H1 (cell line): ENCODE results near the gene KLK8. TPM values are rescaled to one million over a fixed set of nuclear protein-coding genes. Genes with fewer than 3 reads are reported as not detected.
A peak's percentile ranks its signal among the peaks of the same experiment; 100 is the strongest.

Experiments used
- CTCF ChIA-PET: fragments of 300-600 bp; sonication (Branson Sonifier 250); formaldehyde crosslinking; loops from one replicate; lab custom pipeline; 2021; ENCODE audit not compliant: partially characterized antibody; lab: Charles Lee
- POLR2A ChIA-PET: fragments of 300-600 bp; sonication (Branson Sonifier 250); formaldehyde crosslinking; loops from one replicate; lab custom pipeline; 2021; ENCODE audit warnings: inconsistent platforms; ENCODE audit not compliant: partially characterized antibody; lab: Charles Lee
- DNase-seq, 2 experiments: peaks; one replicate each; pipeline versions ENCODE4 v3.0.0 to v3.0.0-alpha.2; 2010 to 2022; ENCODE audit warnings: low spot score in 2 of 2, low read depth in 1 of 2, mixed read lengths in 1 of 2
- FAIRE-seq: peaks from 2 replicates; lab custom pipeline; 2011; peaks lifted over from hg19 to GRCh38; lab: Jason Lieb, UNC
- H2AFZ ChIP-seq: 2 replicates; pipeline ENCODE4 v1.8.1; 2012; ENCODE audit warnings: low read length, inconsistent platforms
- H2AK5ac ChIP-seq: 2 replicates; pipeline ENCODE4 v1.6.1; 2013; ENCODE audit warnings: low read depth, low read length
- H2BK120ac ChIP-seq: replicated peaks from 2 replicates; pipeline ENCODE3; 2013; ENCODE audit warnings: low read depth, low read length, inconsistent platforms
- H2BK12ac ChIP-seq: 2 replicates; pipeline ENCODE4 v1.6.1; 2013; ENCODE audit warnings: low read depth, low read length
- H2BK15ac ChIP-seq: 2 replicates; pipeline ENCODE4 v1.6.1; 2013; ENCODE audit warnings: low read length
- H2BK20ac ChIP-seq: 2 replicates; pipeline ENCODE4 v1.6.1; 2013; ENCODE audit warnings: low read length
- H2BK5ac ChIP-seq: 2 replicates; pipeline ENCODE4 v1.6.1; 2013; ENCODE audit warnings: low read depth, low read length
- H3K14ac ChIP-seq: 2 replicates; pipeline ENCODE4 v1.6.1; 2013; ENCODE audit warnings: inconsistent platforms; ENCODE audit not compliant: insufficient read length
- H3K18ac ChIP-seq: 2 replicates; pipeline ENCODE4 v1.6.1; 2013; ENCODE audit warnings: low read length; ENCODE audit errors: extremely low read depth
- H3K23ac ChIP-seq: 2 replicates; pipeline ENCODE4 v1.6.1; 2013; ENCODE audit warnings: inconsistent platforms; ENCODE audit not compliant: insufficient read length
- H3K23me2 ChIP-seq: 2 replicates; pipeline ENCODE4 v1.6.1; 2013; ENCODE audit warnings: low read depth, low read length
- H3K27ac ChIP-seq: 2 replicates; pipeline ENCODE4 v1.6.1; 2011; ENCODE audit warnings: low read depth, low read length, inconsistent platforms
- H3K27me3 ChIP-seq, 4 experiments: replicated peaks in 1 of 4; 1 replicate in 1 of 4; 2 replicates in 3 of 4; pipeline versions ENCODE4 v1.6.1 to v1.8.1; 2011 to 2013; ENCODE audit warnings: low read length in 3 of 4, mild to moderate bottlenecking in 3 of 4, inconsistent platforms in 2 of 4, mixed read lengths in 2 of 4, moderate library complexity in 1 of 4; ENCODE audit not compliant: control insufficient read depth in 3 of 4, insufficient read depth in 3 of 4; ENCODE audit errors: extremely low read depth in 1 of 4
- H3K36me3 ChIP-seq, 4 experiments: 2 replicates each; pipeline versions ENCODE4 v1.6.1 to v1.8.1; 2011 to 2013; ENCODE audit warnings: mild to moderate bottlenecking in 4 of 4, low read length in 3 of 4, moderate library complexity in 2 of 4, control low read depth in 1 of 4, inconsistent platforms in 1 of 4; ENCODE audit not compliant: insufficient read depth in 4 of 4, control insufficient read depth in 2 of 4
- H3K4ac ChIP-seq: replicated peaks from 2 replicates; pipeline ENCODE3; 2013; ENCODE audit warnings: low read length, low read depth, mixed read lengths, inconsistent platforms; ENCODE audit not compliant: insufficient read length
- H3K4me1 ChIP-seq, 4 experiments: replicated peaks in 1 of 4; 1 replicate in 1 of 4; 2 replicates in 3 of 4; pipeline versions ENCODE4 v1.6.1 to v1.8.1; 2011 to 2013; ENCODE audit warnings: low read length in 3 of 4, inconsistent platforms in 2 of 4, mixed read lengths in 1 of 4; ENCODE audit not compliant: insufficient read depth in 4 of 4, control insufficient read depth in 3 of 4
- H3K4me2 ChIP-seq, 2 experiments: 2 replicates each; pipeline versions ENCODE4 v1.6.1 to v1.8.1; 2011 to 2013; ENCODE audit warnings: low read depth in 2 of 2, low read length in 2 of 2, control low read depth in 1 of 2, inconsistent platforms in 1 of 2, mild to moderate bottlenecking in 1 of 2; ENCODE audit not compliant: insufficient read depth in 1 of 2
- H3K4me3 ChIP-seq, 4 experiments: fragments of 200-600, 300-600 bp in 1 of 4; sonication (generic), shearing (Covaris generic), sonication (Bioruptor Twin) in 1 of 4; 2 replicates each; pipeline versions ENCODE4 v1.5.1 to v1.8.1; 2011 to 2016; ENCODE audit warnings: low read length in 4 of 4, low read depth in 3 of 4, control low read depth in 2 of 4, inconsistent platforms in 2 of 4, mild to moderate bottlenecking in 2 of 4, mixed read lengths in 1 of 4, moderate library complexity in 1 of 4; ENCODE audit not compliant: insufficient read depth in 2 of 4; ENCODE audit errors: extremely low read depth in 1 of 4
- H3K56ac ChIP-seq: replicated peaks from 2 replicates; pipeline ENCODE3; 2013; ENCODE audit warnings: low read depth, mild to moderate bottlenecking, mixed read lengths, low read length, inconsistent platforms; ENCODE audit not compliant: insufficient read length
- H3K79me1 ChIP-seq: 2 replicates; pipeline ENCODE4 v1.6.1; 2013; ENCODE audit warnings: low read depth, low read length, control low read depth
- H3K79me2 ChIP-seq, 2 experiments: 2 replicates each; pipeline versions ENCODE4 v1.6.1 to v1.8.1; 2012 to 2013; ENCODE audit warnings: low read length in 2 of 2, mild to moderate bottlenecking in 2 of 2, inconsistent platforms in 1 of 2; ENCODE audit not compliant: insufficient read depth in 2 of 2, control insufficient read depth in 1 of 2
- H3K9ac ChIP-seq, 4 experiments: replicated peaks in 1 of 4; 1 replicate in 1 of 4; 2 replicates in 3 of 4; pipeline versions ENCODE4 v1.6.1 to v1.8.1; 2011 to 2013; ENCODE audit warnings: low read depth in 3 of 4, low read length in 3 of 4, control low read depth in 2 of 4, mild to moderate bottlenecking in 2 of 4, moderate library complexity in 2 of 4, inconsistent platforms in 1 of 4; ENCODE audit errors: extremely low read depth in 1 of 4
- H3K9me3 ChIP-seq, 2 experiments: 2 replicates each; pipeline versions ENCODE4 v1.6.1 to v1.8.1; 2012 to 2013; ENCODE audit warnings: mild to moderate bottlenecking in 2 of 2, moderate library complexity in 2 of 2, control low read depth in 1 of 2, inconsistent platforms in 1 of 2, low read depth in 1 of 2, low read length in 1 of 2, mixed read lengths in 1 of 2; ENCODE audit not compliant: insufficient read depth in 2 of 2
- H4K20me1 ChIP-seq, 2 experiments: replicated peaks in 1 of 2; 2 replicates each; pipeline versions ENCODE3 to v1.8.1; 2011 to 2013; ENCODE audit warnings: inconsistent platforms in 2 of 2, low read length in 2 of 2, mild to moderate bottlenecking in 1 of 2; ENCODE audit not compliant: insufficient read depth in 2 of 2, control insufficient read depth in 1 of 2
- H4K5ac ChIP-seq: 2 replicates; pipeline ENCODE4 v1.6.1; 2013; ENCODE audit warnings: low read length, low read depth, mixed read lengths, inconsistent platforms; ENCODE audit not compliant: insufficient read length
- H4K8ac ChIP-seq: 2 replicates; pipeline ENCODE4 v1.8.0; 2013; ENCODE audit warnings: mild to moderate bottlenecking, moderate library complexity, low read length, inconsistent platforms; ENCODE audit not compliant: insufficient read depth; ENCODE audit errors: extremely low read depth
- H4K91ac ChIP-seq: replicated peaks from 2 replicates; pipeline ENCODE3; 2013; ENCODE audit warnings: low read length, mixed read lengths, inconsistent platforms; ENCODE audit not compliant: insufficient read length
- ASH2L ChIP-seq: fragments of 200-600, 300-600 bp; sonication (generic); IDR thresholded peaks from one replicate; pipeline ENCODE4 v1.7.1; 2017; ENCODE audit warnings: low read length
- BRCA1 ChIP-seq: IDR thresholded peaks from 2 replicates; pipeline ENCODE4 v1.6.1; 2012; ENCODE audit warnings: low read depth, low read length, improper control_type of control experiment
- POLR2AphosphoS5 ChIP-seq: IDR thresholded peaks from 2 replicates; pipeline ENCODE4 v1.6.1; 2011; ENCODE audit warnings: low read depth, low read length
- RAD21 ChIP-seq, 2 experiments: IDR thresholded peaks in 1 of 2; conservative IDR thresholded peaks in 1 of 2; 2 replicates each; pipeline ENCODE4 v1.6.1; 2011; ENCODE audit warnings: low read depth in 2 of 2, low read length in 2 of 2, improper control_type of control experiment in 1 of 2, inconsistent platforms in 1 of 2, mild to moderate bottlenecking in 1 of 2, moderate library complexity in 1 of 2
- RXRA ChIP-seq: IDR thresholded peaks from 2 replicates; pipeline ENCODE4 v1.6.1; 2011; ENCODE audit warnings: low read depth, mild to moderate bottlenecking, low read length, moderate library complexity; ENCODE audit not compliant: insufficient read depth
- ZNF274 ChIP-seq: IDR thresholded peaks from 2 replicates; pipeline ENCODE4 v1.7.0; 2012; ENCODE audit warnings: low read length, borderline replicate concordance; ENCODE audit errors: extremely low read depth
- WGBS, 2 experiments: shearing (Covaris generic) in 1 of 2; methylation state at CpG; one replicate each; pipeline versions ENCODE4 v1.1.6 to v1.1.7; 2013 to 2015; ENCODE audit warnings: low lambda C conversion rate in 2 of 2, mixed read lengths in 2 of 2, inconsistent platforms in 1 of 2, low coverage in 1 of 2, missing lambda C conversion rate in 1 of 2; ENCODE audit not compliant: insufficient replicate concordance in 2 of 2, insufficient coverage in 1 of 2, insufficient read length in 1 of 2; ENCODE audit errors: extremely low coverage in 1 of 2, missing lambda C conversion rate in 1 of 2; 5-methylcytosine and 5-hydroxymethylcytosine counted together
- polyA plus RNA-seq, 7 experiments: library from polyadenylated mRNA; depleted of rRNA in 3 of 7; stranded (reverse) in 5 of 7; unstranded in 2 of 7; fragments of >200 nt in 5 of 7; fragments of 200-250 nt in 2 of 7; gene quantifications; 1 replicate in 5 of 7; 2 replicates in 1 of 7; 4 replicates in 1 of 7; pipeline versions ENCODE4 v1.2.1 to v1.2.3, GENCODE V29; 2011 to 2013; ENCODE audit warnings: missing spikeins in 2 of 7, mixed read lengths in 2 of 7
- total RNA-seq: library from RNA; stranded (reverse); fragmentation: NEBNext Ultra II Directional; extraction: Animal tissue kit (Norgen Biotek cat#: 25700); gene quantifications from 2 replicates; pipeline ENCODE4 v1.2.1, GENCODE V29; 2021

KLK8 gene
- total and polyA plus RNA-seq, 2 of the 8 experiments (the other 6 are each of a cell fraction or from before 2014, with no cell fraction given): 2.9 to 3.6 TPM

GRCh38 chr19:51027126-51027806 lies 25.9 kb upstream of the KLK8 start:
- FAIRE-seq (no peak), DNase-seq (no peak)
- H3K9me3 ChIP-seq: no peaks in the 10 kb centered on the region
- no peak overlapping the region; the same call in 1 of the 2 replicates for H4K8ac ChIP-seq
- H3K4me3 ChIP-seq: no peak overlapping the region
- H3K79me2 ChIP-seq: no peaks in the 10 kb centered on the region
- H2BK12ac ChIP-seq: peak overlapping the region; percentile 39; the same call in 1 of the 2 replicates
- H3K18ac ChIP-seq: no peak overlapping the region; the same call in 1 of the 2 replicates
- H3K23ac ChIP-seq: no peak overlapping the region
- no peaks in the 10 kb centered on the region for H3K36me3 ChIP-seq
- H3K9ac ChIP-seq: no peak overlapping the region; a peak in 3 of 7 replicates
- no peaks in the 10 kb centered on the region; a peak in 1 of 7 replicates for H3K27me3 ChIP-seq
- H4K5ac ChIP-seq: peak overlapping the region; percentile 12
- no peak overlapping the region for H3K27ac ChIP-seq
- no peak overlapping the region for H3K4ac ChIP-seq
- ChIA-PET POLR2A (interaction anchor here (1.0 to 1.6 kb wide), 5 partner anchors 10 to 233 kb away, joined by 3 to 6 read pairs (median 3); partner anchors contain the start of gene KLK13), CTCF (interaction anchor here (0.8 to 15.0 kb wide), 8 partner anchors 8 to 66 kb away, joined by 3 to 269 read pairs (median 4); no protein-coding TSS in a partner anchor)
- H3K79me1 ChIP-seq: no peaks in the 10 kb centered on the region
- peaks cover 3 to 25% (median 17%) of the 10 kb centered on the region in 4 experiments for H3K4me1 ChIP-seq
- no peaks in the 10 kb centered on the region for H4K20me1 ChIP-seq
- H2BK120ac ChIP-seq: no peak overlapping the region
- no peak overlapping the region for H2AFZ ChIP-seq
- H3K14ac ChIP-seq: no peak overlapping the region
- H3K23me2 ChIP-seq: no peaks in the 10 kb centered on the region; the same call in 1 of the 2 replicates
- TF ChIP-seq BRCA1 (no peak), ZNF274 (no peak), ASH2L (no peak), RAD21 (IDR thresholded peaks at IDR 0.05 in 1 of 2, conservative IDR thresholded peaks at IDR 0.05 in 1 of 2; ENCODE audit: low read depth in 2 of 2, low read length in 2 of 2) (no peak), RXRA (no peak), POLR2AphosphoS5 (no peak)
- H2BK20ac ChIP-seq: no peak overlapping the region
- H3K4me2 ChIP-seq: no peak overlapping the region
- H2BK5ac ChIP-seq: 0 out of 2 replicates have a peak overlapping the region, but pooled peaks have one; percentile 35
- H2BK15ac ChIP-seq: peak overlapping the region; percentile 81; the same call in 1 of the 2 replicates
- H3K56ac ChIP-seq: no peak overlapping the region
- H2AK5ac ChIP-seq: no peak overlapping the region
- 83% methylated on average over 10 of the region's 14 CpGs; no CpG with 5 or more reads in 1 of the 2 experiments for WGBS, 2 experiments
- peak overlapping the region; percentile 51 for H4K91ac ChIP-seq
